Thoracic aorta (tissue), 2 donors: ENCODE measurements around the gene RPS15. TPM values are rescaled to one million over a fixed set of nuclear protein-coding genes. Genes with fewer than 3 reads are reported as not detected.
A peak's percentile ranks its signal among the peaks of the same experiment; 100 is the strongest.

Experiments
- ATAC-seq: fragments of 150-250 bp; one replicate; pipeline ENCODE4 v1.8.0; 2017; ENCODE audit warnings: low read depth; ENCODE audit not compliant: insufficient number of reproducible peaks, low FRiP score
- DNase-seq: peaks from one replicate; pipeline ENCODE4 v3.0.0-alpha.2; 2020; ENCODE audit warnings: low spot score
- H3K27ac ChIP-seq, 2 donors: fragments of 200-600 bp; sonication (generic); 1 replicate in 1 of 2; 2 replicates in 1 of 2; pipeline ENCODE4 v1.5.1; 2016; ENCODE audit warnings: mild to moderate bottlenecking in 2 of 2, moderate library complexity in 2 of 2
- H3K27me3 ChIP-seq: fragments of 200-600 bp; sonication (generic); replicated peaks from 2 replicates; pipeline ENCODE4 v1.6.0; 2016; ENCODE audit warnings: mild to moderate bottlenecking; ENCODE audit not compliant: insufficient read depth
- H3K36me3 ChIP-seq: fragments of 200-600 bp; sonication (generic); one replicate; pipeline ENCODE4 v1.5.1; 2016
- H3K4me1 ChIP-seq, 2 donors: fragments of 200-600 bp; sonication (generic); 1 replicate in 1 of 2; 2 replicates in 1 of 2; pipeline versions ENCODE4 v1.5.1 to v1.6.0; 2016; ENCODE audit warnings: low read depth in 2 of 2, mild to moderate bottlenecking in 1 of 2; ENCODE audit not compliant: control insufficient read depth in 1 of 2
- H3K4me3 ChIP-seq: fragments of 200-600 bp; sonication (generic); 2 replicates; pipeline ENCODE4 v1.5.1; 2016; ENCODE audit warnings: mild to moderate bottlenecking
- H3K9me3 ChIP-seq: fragments of 200-600 bp; sonication (generic); 2 replicates; pipeline ENCODE4 v1.5.1; 2016
- total RNA-seq, 2 donors: library from RNA; depleted of rRNA; stranded (reverse); fragments of >200 nt; gene quantifications; one replicate each; pipeline versions ENCODE4 v1.1.0 to v1.2.3, GENCODE V29; 2016
- TF ChIP-seq, protein P1 (sequence below): fragments of 200-600 bp; sonication (generic); IDR thresholded peaks from one replicate; pipeline ENCODE4 v1.5.1; 2019; ENCODE audit warnings: antibody characterized with exemption

The RPS15 gene
- total RNA-seq, 2 donors from 2014 or later: 1,512 to 2,119 TPM

GRCh38 chr19:1469255-1470054, 31.3 kb downstream of the RPS15 start:
- TF ChIP-seq, protein P1, sequence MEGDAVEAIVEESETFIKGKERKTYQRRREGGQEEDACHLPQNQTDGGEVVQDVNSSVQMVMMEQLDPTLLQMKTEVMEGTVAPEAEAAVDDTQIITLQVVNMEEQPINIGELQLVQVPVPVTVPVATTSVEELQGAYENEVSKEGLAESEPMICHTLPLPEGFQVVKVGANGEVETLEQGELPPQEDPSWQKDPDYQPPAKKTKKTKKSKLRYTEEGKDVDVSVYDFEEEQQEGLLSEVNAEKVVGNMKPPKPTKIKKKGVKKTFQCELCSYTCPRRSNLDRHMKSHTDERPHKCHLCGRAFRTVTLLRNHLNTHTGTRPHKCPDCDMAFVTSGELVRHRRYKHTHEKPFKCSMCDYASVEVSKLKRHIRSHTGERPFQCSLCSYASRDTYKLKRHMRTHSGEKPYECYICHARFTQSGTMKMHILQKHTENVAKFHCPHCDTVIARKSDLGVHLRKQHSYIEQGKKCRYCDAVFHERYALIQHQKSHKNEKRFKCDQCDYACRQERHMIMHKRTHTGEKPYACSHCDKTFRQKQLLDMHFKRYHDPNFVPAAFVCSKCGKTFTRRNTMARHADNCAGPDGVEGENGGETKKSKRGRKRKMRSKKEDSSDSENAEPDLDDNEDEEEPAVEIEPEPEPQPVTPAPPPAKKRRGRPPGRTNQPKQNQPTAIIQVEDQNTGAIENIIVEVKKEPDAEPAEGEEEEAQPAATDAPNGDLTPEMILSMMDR: no peak
- H3K4me3 ChIP-seq: peak overlapping the region; percentile 70
- ATAC-seq: no peak
- H3K4me1 ChIP-seq: peaks cover 44 to 57% of the 10 kb centered on the region in 2 donors
- peaks cover 35% of the 10 kb centered on the region for H3K27me3 ChIP-seq
- DNase-seq: no peak
- no peaks in the 10 kb centered on the region for H3K36me3 ChIP-seq
- no peaks in the 10 kb centered on the region for H3K9me3 ChIP-seq
- no peak overlapping the region for H3K27ac ChIP-seq

GRCh38 chr19:1470055-1470304, 31.8 kb downstream of the RPS15 start:
- Histone ChIP-seq H3K27ac (no peak overlapping the region), H3K9me3 (no peaks in the 10 kb centered on the region), H3K27me3 (peaks cover 35% of the 10 kb centered on the region), H3K36me3 (no peaks in the 10 kb centered on the region), H3K4me3 (peak overlapping the region; percentile 70), H3K4me1 (peaks cover 44 to 57% of the 10 kb centered on the region in 2 donors)
- ATAC-seq (no peak), DNase-seq (no peak)
- TF ChIP-seq, protein P1: no peak

GRCh38 chr19:1470305-1471009, 32.3 kb downstream of the RPS15 start:
- Histone ChIP-seq H3K4me3 (peak overlapping the region; percentile 70), H3K27ac (no peak overlapping the region), H3K4me1 (peaks cover 44 to 56% of the 10 kb centered on the region in 2 donors), H3K27me3 (peaks cover 35% of the 10 kb centered on the region), H3K9me3 (no peaks in the 10 kb centered on the region), H3K36me3 (no peaks in the 10 kb centered on the region)
- TF ChIP-seq, protein P1: no peak
- ATAC-seq (no peak), DNase-seq (no peak)

- Histone ChIP-seq H3K4me3 (peak overlapping the region; percentile 70), H3K9me3 (no peaks in the 10 kb centered on the region), H3K27ac (no peak overlapping the region), H3K27me3 (peaks cover 35% of the 10 kb centered on the region), H3K36me3 (peaks cover 3% of the 10 kb centered on the region), H3K4me1 (peaks cover 44 to 49% of the 10 kb centered on the region in 2 donors)
- DNase-seq: no peak
- no peak for ATAC-seq
- TF ChIP-seq, protein P1: no peak
Observed at GRCh38 chr19:1471010-1471514, 32.9 kb downstream of the RPS15 start.

DNA sequence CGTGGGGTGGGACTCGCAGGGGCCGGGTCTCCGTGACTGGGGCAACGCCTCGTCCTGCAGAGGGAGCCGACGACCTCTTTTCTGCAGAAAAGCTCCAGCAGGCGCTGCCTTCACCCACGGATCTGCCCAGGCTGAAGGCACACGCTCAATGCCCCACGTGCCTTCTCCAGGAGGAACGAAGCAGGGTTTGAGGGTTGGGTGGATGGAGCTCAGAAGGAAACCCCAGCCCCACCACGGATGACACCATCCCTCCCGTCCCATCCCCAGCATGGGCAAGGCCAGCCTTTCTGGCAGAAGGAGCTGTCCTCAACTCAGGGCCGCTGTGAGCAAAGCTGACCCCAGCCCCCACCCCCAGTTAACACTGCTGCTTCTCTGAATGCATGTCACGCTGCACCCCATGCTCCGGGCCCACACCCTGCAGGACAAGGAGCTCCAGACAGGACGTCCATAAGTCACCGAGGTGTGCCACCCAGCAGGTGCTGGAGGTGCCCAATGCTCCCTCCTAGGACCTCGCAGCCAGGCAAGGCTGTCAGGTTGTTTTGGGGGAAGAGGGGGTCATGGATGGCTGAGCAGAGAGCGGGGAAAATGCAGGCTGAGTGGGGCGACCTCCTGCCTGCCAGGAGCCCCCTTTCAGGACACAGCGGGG, 33.4 kb downstream of the RPS15 start:
- no peak overlapping the region for H3K27ac ChIP-seq
- no peak for DNase-seq
- peaks cover 33% of the 10 kb centered on the region for H3K27me3 ChIP-seq
- peaks cover 44 to 49% of the 10 kb centered on the region in 2 donors for H3K4me1 ChIP-seq
- TF ChIP-seq, protein P1: no peak
- H3K9me3 ChIP-seq: no peaks in the 10 kb centered on the region
- no peak overlapping the region for H3K4me3 ChIP-seq
- no peak for ATAC-seq
- H3K36me3 ChIP-seq: peaks cover 6% of the 10 kb centered on the region
